Sigmoid colon (tissue), 7 donors: ENCODE data around the gene MGARP. TPM values are rescaled to one million over a fixed set of nuclear protein-coding genes. Genes with fewer than 3 reads are reported as not detected.

ENCODE experiments used
- DNase-seq: peaks from one replicate; pipeline ENCODE4 v3.0.0-alpha.2; 2019
- H3K27ac ChIP-seq, 4 donors: fragments of 200-600 bp; sonication (generic); one replicate each; pipeline ENCODE4 v1.5.1; 2016 to 2019; ENCODE audit warnings: mild to moderate bottlenecking in 1 of 4
- H3K27me3 ChIP-seq, 3 donors: fragments of 200-600 bp; sonication (generic); one replicate each; pipeline ENCODE4 v1.5.1; 2019; ENCODE audit warnings: mild to moderate bottlenecking in 1 of 3
- H3K36me3 ChIP-seq, 4 donors: fragments of 200-600 bp; sonication (generic); one replicate each; pipeline ENCODE4 v1.5.1; 2016 to 2019
- H3K4me1 ChIP-seq, 4 donors: fragments of 200-600 bp; sonication (generic); one replicate each; pipeline ENCODE4 v1.5.1; 2017 to 2019
- H3K4me3 ChIP-seq, 4 donors: fragments of 200-600 bp; sonication (generic); one replicate each; pipeline ENCODE4 v1.5.1; 2017 to 2019; ENCODE audit warnings: mild to moderate bottlenecking in 2 of 4, moderate library complexity in 1 of 4
- H3K9me3 ChIP-seq, 4 donors: fragments of 200-600 bp in 3 of 4; sonication (generic) in 3 of 4; one replicate each; pipeline versions ENCODE4 v1.5.1 to v1.6.1; 2013 to 2019
- CTCF ChIP-seq, 4 experiments: fragments of 450-650 bp in 3 of 4; fragments of 200-600 bp in 1 of 4; IDR thresholded peaks; one replicate each; pipeline ENCODE4 v1.5.1; 2016 to 2019; ENCODE audit warnings: antibody characterized with exemption in 4 of 4, mild to moderate bottlenecking in 3 of 4, moderate library complexity in 2 of 4
- EP300 ChIP-seq, 4 donors: sonication (generic); formaldehyde crosslinking; IDR thresholded peaks; one replicate each; pipeline ENCODE4 v1.6.1; 2017; ENCODE audit warnings: antibody characterized with exemption in 4 of 4
- POLR2A ChIP-seq, 2 donors: fragments of 450-650 bp; IDR thresholded peaks; one replicate each; pipeline ENCODE4 v1.6.1; 2016; ENCODE audit warnings: antibody characterized with exemption in 2 of 2, mild to moderate bottlenecking in 2 of 2, moderate library complexity in 2 of 2
- POLR2AphosphoS5 ChIP-seq, 4 donors: sonication (generic); formaldehyde crosslinking; IDR thresholded peaks; one replicate each; pipeline ENCODE4 v1.6.1; 2017; ENCODE audit warnings: antibody characterized with exemption in 4 of 4
- WGBS, 2 donors: extraction: QIAGEN DNeasy Blood & Tissue Kit; methylation state at CpG; one replicate each; pipeline ENCODE4 v1.1.7; 2013; 5-methylcytosine and 5-hydroxymethylcytosine counted together
- intact Hi-C: fragments of 100-400 bp; cut with DNase I; formaldehyde crosslinking; loops from one replicate; pipeline ENCODE4 v1.15.1; 2023
- polyA plus RNA-seq, 3 donors: library from polyadenylated mRNA; stranded (reverse); fragments of 200-250 nt; gene quantifications; one replicate each; pipeline ENCODE4 v1.2.3, GENCODE V29; 2013
- total RNA-seq, 4 donors: library from RNA; depleted of rRNA; stranded (reverse); fragments of >200 nt; gene quantifications; one replicate each; pipeline ENCODE4 v1.1.0, GENCODE V29; 2016
- donor health status: healthy with polysubstance abuse.
- donor health status: Bipolar disorder and iron deficiency.
- donor health status: healthy.

The MGARP gene
- total and polyA plus RNA-seq, 7 donors: 0.16 to 2.2 (median 1.2) TPM; not detected in 2

- TF ChIP-seq EP300 (IDR thresholded peaks at IDR 0.05) (no peak), CTCF (IDR thresholded peaks at IDR 0.05) (no peak), POLR2A (IDR thresholded peaks at IDR 0.05) (no peak), POLR2AphosphoS5 (IDR thresholded peaks at IDR 0.05) (no peak)
- intact Hi-C loops: loop anchor here (5.0 kb wide), 1 partner anchor 195 kb away; no protein-coding TSS in a partner anchor
- no peaks in the 10 kb centered on the region for H3K27me3 ChIP-seq
- no peak overlapping the region for H3K4me3 ChIP-seq
- H3K4me1 ChIP-seq: peaks cover 0 to 40% (median 28%) of the 10 kb centered on the region in 4 donors
- H3K9me3 ChIP-seq: no peaks in the 10 kb centered on the region
- no peak for DNase-seq
- WGBS, 2 donors: 89 to 90% methylated on average over 2 of the region's 2 CpGs
- peak overlapping the region in 2 of 4 donors; percentile 18 to 82 for H3K27ac ChIP-seq
- H3K36me3 ChIP-seq: peaks cover 0 to 22% (median 5%) of the 10 kb centered on the region in 4 donors
These were observed 17.0 kb upstream of the MGARP start for GRCh38 chr4:139297001-139297410.

- no peak for DNase-seq
These were observed 15.9 kb upstream of the MGARP start for GRCh38 chr4:139295942-139296299.

GRCh38 chr4:139295206-139295941 is 15.3 kb upstream of the MGARP start:
- intact Hi-C loops: loop anchor here (1.0 to 5.0 kb wide), 3 partner anchors 66 to 263 kb away; no protein-coding TSS in a partner anchor
- Histone ChIP-seq H3K4me1 (peaks cover 0 to 34% (median 27%) of the 10 kb centered on the region in 4 donors), H3K9me3 (no peaks in the 10 kb centered on the region), H3K27me3 (no peaks in the 10 kb centered on the region), H3K4me3 (peak overlapping the region; percentile 68 to 79 (median 76)), H3K36me3 (peaks cover 5 to 38% (median 8%) of the 10 kb centered on the region in 4 donors), H3K27ac (peak overlapping the region; percentile 78 to 87 (median 83))
- TF ChIP-seq EP300 (IDR thresholded peaks at IDR 0.05): no peak
- TF ChIP-seq CTCF (IDR thresholded peaks at IDR 0.05): peak; percentile 83 to 92 (median 86)
- peak; percentile 45 to 80 (median 74) for TF ChIP-seq POLR2AphosphoS5 (IDR thresholded peaks at IDR 0.05)
- WGBS, 2 donors: 0% methylated on average over 51 of the region's 51 CpGs
- DNase-seq: peak; percentile 98

More at GRCh38 chr4:139295942-139296299, 15.9 kb upstream of the MGARP start:
- H3K27me3 ChIP-seq: no peaks in the 10 kb centered on the region
- H3K36me3 ChIP-seq: peaks cover 5 to 33% (median 8%) of the 10 kb centered on the region in 4 donors
- TF ChIP-seq POLR2A (IDR thresholded peaks at IDR 0.05): no peak
- no peak for TF ChIP-seq POLR2AphosphoS5 (IDR thresholded peaks at IDR 0.05)
- no peak for TF ChIP-seq EP300 (IDR thresholded peaks at IDR 0.05)
- no peak for TF ChIP-seq CTCF (IDR thresholded peaks at IDR 0.05)
- 10 to 29% methylated on average over 6 of the region's 6 CpGs for WGBS, 2 donors
- intact Hi-C loops: loop anchor here (1.0 to 5.0 kb wide), 3 partner anchors 67 to 263 kb away; no protein-coding TSS in a partner anchor
- peak overlapping the region; percentile 78 to 87 (median 83) for H3K27ac ChIP-seq
- H3K4me3 ChIP-seq: peak overlapping the region; percentile 68 to 79 (median 76)
- H3K9me3 ChIP-seq: no peaks in the 10 kb centered on the region
- H3K4me1 ChIP-seq: peaks cover 0 to 40% (median 28%) of the 10 kb centered on the region in 4 donors

- Histone ChIP-seq H3K27me3 (no peaks in the 10 kb centered on the region), H3K9me3 (no peaks in the 10 kb centered on the region), H3K4me3 (no peak overlapping the region), H3K27ac (no peak overlapping the region), H3K4me1 (no peaks in the 10 kb centered on the region), H3K36me3 (peaks cover under 1 to 42% (median 8%) of the 10 kb centered on the region in 4 donors)
- intact Hi-C loops: no loop called here
- WGBS, 2 donors: 96 to 98% methylated on average over 7 of the region's 7 CpGs
- TF ChIP-seq CTCF (IDR thresholded peaks at IDR 0.05) (no peak), EP300 (IDR thresholded peaks at IDR 0.05) (no peak), POLR2AphosphoS5 (IDR thresholded peaks at IDR 0.05) (no peak), POLR2A (IDR thresholded peaks at IDR 0.05) (no peak)
- DNase-seq: no peak
These were observed 6.2 kb upstream of the MGARP start for GRCh38 chr4:139286186-139286698.
